GM21423 (cell line): Measurements from ENCODE around the gene CETN1.

Experiments used
- ATAC-seq: cut with Tn5 transposase; IDR thresholded peaks from one replicate; pipeline ENCODE4 v1.9.1; 2021; ENCODE audit warnings: mild to moderate bottlenecking, moderate library complexity; ENCODE audit not compliant: unreplicated experiment

CETN1 gene

GRCh38 chr18:574865-575645, 5.1 kb upstream of the CETN1 start:
- ATAC-seq: no peak

- no peak for ATAC-seq
Observed at GRCh38 chr18:576924-577323, 3.3 kb upstream of the CETN1 start.

- no peak for ATAC-seq
Observed at GRCh38 chr18:577643-578375, 2.4 kb upstream of the CETN1 start.

- ATAC-seq: no peak
Observed at GRCh38 chr18:579238-579637, 942 bp upstream of the CETN1 start.

GRCh38 chr18:581096-581495, 916 bp downstream of the CETN1 start:
- no peak for ATAC-seq

- no peak for ATAC-seq
Observed at GRCh38 chr18:582465-582864, 2.3 kb downstream of the CETN1 start.

- ATAC-seq: no peak
Observed at GRCh38 chr18:595068-595467, 14.9 kb downstream of the CETN1 start.

- no peak for ATAC-seq
Observed at GRCh38 chr18:595571-595970, 15.4 kb downstream of the CETN1 start.

GRCh38 chr18:596288-596881, 16.2 kb downstream of the CETN1 start:
- ATAC-seq: peak; percentile 68

- ATAC-seq: no peak
Observed at GRCh38 chr18:598124-598589, 18.0 kb downstream of the CETN1 start.

GRCh38 chr18:600107-600506, 19.9 kb downstream of the CETN1 start:
- ATAC-seq: no peak

GRCh38 chr18:604771-605170, 24.6 kb downstream of the CETN1 start:
- ATAC-seq: no peak

GRCh38 chr18:607930-608329, 27.8 kb downstream of the CETN1 start:
- no peak for ATAC-seq

- no peak for ATAC-seq
Observed at GRCh38 chr18:610214-610928, 30.2 kb downstream of the CETN1 start.

- ATAC-seq: no peak
Observed at GRCh38 chr18:612156-612555, 32.0 kb downstream of the CETN1 start.

GRCh38 chr18:614193-614592, 34.0 kb downstream of the CETN1 start:
- ATAC-seq: no peak

- no peak for ATAC-seq
Observed at GRCh38 chr18:615092-615521, 34.9 kb downstream of the CETN1 start.

GRCh38 chr18:615773-616172, 35.6 kb downstream of the CETN1 start:
- no peak for ATAC-seq

GRCh38 chr18:616380-616995, 36.3 kb downstream of the CETN1 start:
- ATAC-seq: no peak

GRCh38 chr18:617970-618504, 37.9 kb downstream of the CETN1 start:
- no peak for ATAC-seq
